Upper lobe of left lung (tissue), 6 donors: ENCODE measurements around the gene UGCG. TPM values are rescaled to one million over a fixed set of nuclear protein-coding genes. Genes with fewer than 3 reads are reported as not detected.

Experiments
- ATAC-seq, 2 donors: fragments of 200-7000 bp; cut with Tn5 transposase; one replicate each; pipeline ENCODE4 v1.9.1; 2022; ENCODE audit warnings: mild to moderate bottlenecking in 2 of 2, moderate library complexity in 2 of 2; ENCODE audit not compliant: low FRiP score in 2 of 2
- DNase-seq, 2 donors: peaks; one replicate each; pipeline ENCODE4 v3.0.0-alpha.2; 2019 to 2020
- H3K27ac ChIP-seq, 4 donors: fragments of 200-600 bp; sonication (generic); one replicate each; pipeline ENCODE4 v1.5.1; 2016 to 2019
- H3K27me3 ChIP-seq, 4 donors: fragments of 200-600 bp; sonication (generic); one replicate each; pipeline ENCODE4 v1.5.1; 2017 to 2019
- H3K36me3 ChIP-seq, 4 donors: fragments of 200-600 bp; sonication (generic); one replicate each; pipeline ENCODE4 v1.5.1; 2016 to 2019
- H3K4me1 ChIP-seq, 4 donors: fragments of 200-600 bp; sonication (generic); one replicate each; pipeline ENCODE4 v1.5.1; 2018 to 2019
- H3K4me3 ChIP-seq, 4 donors: fragments of 200-600 bp; sonication (generic); one replicate each; pipeline ENCODE4 v1.5.1; 2017 to 2019; ENCODE audit warnings: mild to moderate bottlenecking in 2 of 4, moderate library complexity in 1 of 4
- H3K9me3 ChIP-seq, 4 donors: fragments of 200-600 bp; sonication (generic); one replicate each; pipeline ENCODE4 v1.5.1; 2018 to 2019
- EP300 ChIP-seq, 4 donors: sonication (generic); formaldehyde crosslinking; IDR thresholded peaks; one replicate each; pipeline ENCODE4 v1.5.1; 2017; ENCODE audit warnings: antibody characterized with exemption in 4 of 4, control low read depth in 2 of 4
- POLR2A ChIP-seq, 4 donors: fragments of 450-650 bp; IDR thresholded peaks; one replicate each; pipeline ENCODE4 v1.5.1; 2016 to 2017; ENCODE audit warnings: antibody characterized with exemption in 4 of 4, mild to moderate bottlenecking in 2 of 4
- POLR2AphosphoS5 ChIP-seq, 2 donors: sonication (generic); formaldehyde crosslinking; IDR thresholded peaks; one replicate each; pipeline ENCODE4 v1.5.1; 2017; ENCODE audit warnings: antibody characterized with exemption in 2 of 2
- WGBS, 2 donors: methylation state at CpG; one replicate each; pipeline ENCODE4 v1.1.5; 2017 to 2018; 5-methylcytosine and 5-hydroxymethylcytosine counted together
- small RNA-seq, 4 donors: library from RNA; depleted of rRNA; stranded (forward); fragments of <200 nt; gene quantifications; one replicate each; pipeline ENCODE3, GENCODE V24; 2016
- total RNA-seq, 6 donors: library from RNA; depleted of rRNA in 4 of 6; stranded (reverse); fragments of >200 nt in 4 of 6; gene quantifications; one replicate each; pipeline versions ENCODE4 v1.1.0 to v1.2.1, GENCODE V29; 2016 to 2021
- TF ChIP-seq, protein P1 (sequence below), 6 experiments: fragments of 450-650 bp in 4 of 6; fragments of 200-600 bp in 2 of 6; sonication (generic) in 2 of 6; IDR thresholded peaks; one replicate each; pipeline ENCODE4 v1.5.1; 2016 to 2019; ENCODE audit warnings: antibody characterized with exemption in 6 of 6
- donor health status: DM: no; HTN: no; CAD: no; lungs with moderate emphysema.
- donor health status: DM: no; HTN: yes; CAD: no; lungs with severe emphysema.

Gene UGCG
- total RNA-seq, 6 donors from 2014 or later, result 21.4 to 79.7 (median 35.7) TPM

- H3K27ac ChIP-seq, result no peak overlapping the region
- no peaks in the 10 kb centered on the region for H3K9me3 ChIP-seq
- DNase-seq (no peak), ATAC-seq (no peak)
- no peaks in the 10 kb centered on the region for H3K36me3 ChIP-seq
- peaks cover 0 to 4% (median 0%) of the 10 kb centered on the region in 4 donors for H3K4me1 ChIP-seq
- no peaks in the 10 kb centered on the region for H3K27me3 ChIP-seq
- no peak for TF ChIP-seq POLR2AphosphoS5 (IDR thresholded peaks at IDR 0.05)
- TF ChIP-seq POLR2A (IDR thresholded peaks at IDR 0.05), result no peak
- TF ChIP-seq EP300 (IDR thresholded peaks at IDR 0.05), result no peak
- TF ChIP-seq, protein P1, sequence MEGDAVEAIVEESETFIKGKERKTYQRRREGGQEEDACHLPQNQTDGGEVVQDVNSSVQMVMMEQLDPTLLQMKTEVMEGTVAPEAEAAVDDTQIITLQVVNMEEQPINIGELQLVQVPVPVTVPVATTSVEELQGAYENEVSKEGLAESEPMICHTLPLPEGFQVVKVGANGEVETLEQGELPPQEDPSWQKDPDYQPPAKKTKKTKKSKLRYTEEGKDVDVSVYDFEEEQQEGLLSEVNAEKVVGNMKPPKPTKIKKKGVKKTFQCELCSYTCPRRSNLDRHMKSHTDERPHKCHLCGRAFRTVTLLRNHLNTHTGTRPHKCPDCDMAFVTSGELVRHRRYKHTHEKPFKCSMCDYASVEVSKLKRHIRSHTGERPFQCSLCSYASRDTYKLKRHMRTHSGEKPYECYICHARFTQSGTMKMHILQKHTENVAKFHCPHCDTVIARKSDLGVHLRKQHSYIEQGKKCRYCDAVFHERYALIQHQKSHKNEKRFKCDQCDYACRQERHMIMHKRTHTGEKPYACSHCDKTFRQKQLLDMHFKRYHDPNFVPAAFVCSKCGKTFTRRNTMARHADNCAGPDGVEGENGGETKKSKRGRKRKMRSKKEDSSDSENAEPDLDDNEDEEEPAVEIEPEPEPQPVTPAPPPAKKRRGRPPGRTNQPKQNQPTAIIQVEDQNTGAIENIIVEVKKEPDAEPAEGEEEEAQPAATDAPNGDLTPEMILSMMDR (IDR thresholded peaks at IDR 0.05), result no peak
- H3K4me3 ChIP-seq, result no peak overlapping the region
- 67 to 87% methylated on average over 4 of the region's 4 CpGs for WGBS, 2 donors
Measured at GRCh38 chr9:111978616-111979015, 82.0 kb downstream of the UGCG start.

DNA sequence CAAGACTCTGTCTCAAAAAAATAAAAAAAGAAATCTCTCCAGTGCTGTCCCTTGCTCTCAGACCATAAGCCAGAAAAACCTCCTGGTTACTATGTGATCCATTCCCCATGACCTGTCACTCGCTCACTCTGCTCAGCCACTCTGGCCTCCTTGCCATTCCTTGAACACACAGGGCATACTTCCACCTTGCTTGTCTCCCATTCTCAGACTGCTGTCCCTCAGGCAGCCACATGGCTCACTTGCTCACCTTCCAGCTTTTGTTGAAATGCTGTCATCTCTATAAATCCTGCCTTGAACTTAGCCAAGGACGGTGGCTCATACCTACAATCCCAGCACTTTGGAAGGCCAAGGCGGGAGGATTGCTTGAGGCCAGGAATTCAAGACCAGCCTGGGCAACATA, 82.9 kb downstream of the UGCG start:
- no peaks in the 10 kb centered on the region for H3K36me3 ChIP-seq
- 92 to 95% methylated on average over 3 of the region's 3 CpGs for WGBS, 2 donors
- H3K27ac ChIP-seq, result no peak overlapping the region
- TF ChIP-seq EP300 (IDR thresholded peaks at IDR 0.05) (no peak), POLR2A (IDR thresholded peaks at IDR 0.05) (no peak), POLR2AphosphoS5 (IDR thresholded peaks at IDR 0.05) (no peak)
- TF ChIP-seq, protein P1 (IDR thresholded peaks at IDR 0.05), result no peak
- DNase-seq, result no peak
- H3K9me3 ChIP-seq, result no peaks in the 10 kb centered on the region
- no peaks in the 10 kb centered on the region for H3K27me3 ChIP-seq
- no peak overlapping the region for H3K4me3 ChIP-seq
- H3K4me1 ChIP-seq, result no peaks in the 10 kb centered on the region
- ATAC-seq, result no peak

DNA sequence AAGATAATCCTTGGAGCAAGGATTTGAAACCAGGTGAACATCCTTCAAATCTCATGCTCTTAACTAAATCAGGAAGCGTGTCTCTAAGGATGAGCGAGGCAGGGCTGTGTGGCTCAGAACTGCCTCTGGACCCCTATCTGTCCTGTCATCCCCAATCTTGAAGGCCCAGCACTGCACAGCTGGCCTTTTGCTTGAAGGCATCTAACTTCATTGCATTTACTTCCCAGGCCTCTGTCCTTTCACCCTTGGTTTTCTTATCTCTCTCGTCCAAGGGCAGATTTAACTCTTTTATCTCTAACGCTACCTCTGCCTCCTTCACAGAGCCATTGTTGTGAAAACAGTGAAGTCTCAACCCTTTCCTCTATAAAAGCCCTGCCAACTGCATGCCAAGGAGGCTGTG, 83.8 kb downstream of the UGCG start:
- no peaks in the 10 kb centered on the region for H3K27me3 ChIP-seq

DNA sequence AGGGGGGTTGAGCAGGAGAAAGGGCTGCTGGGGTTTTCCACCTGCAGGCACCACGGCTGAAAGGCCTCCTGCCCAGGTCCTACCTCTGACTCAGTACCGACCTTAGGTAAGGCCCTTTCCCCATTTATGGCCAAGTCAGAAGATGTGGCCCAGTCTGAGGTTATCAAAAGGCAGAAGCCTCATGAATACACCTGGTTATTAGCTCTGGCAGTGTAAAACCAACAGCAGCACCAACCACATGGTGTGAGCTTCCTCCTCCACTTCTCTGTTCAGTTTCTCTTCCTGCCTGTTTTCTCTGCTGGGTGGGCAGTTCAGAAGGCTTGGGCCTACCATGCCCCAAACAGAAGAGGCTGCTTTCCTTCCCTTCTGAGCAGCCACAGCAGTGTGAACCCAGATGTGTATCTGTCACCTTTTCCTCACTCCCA, 86.9 kb downstream of the UGCG start:
- WGBS, 2 donors, result 70 to 81% methylated on average over 2 of the region's 2 CpGs

More for the DNA sequence above, 83.8 kb downstream of the UGCG start:
- no peak for ATAC-seq
- no peak for TF ChIP-seq POLR2AphosphoS5 (IDR thresholded peaks at IDR 0.05)
- no peak overlapping the region for H3K4me3 ChIP-seq
- no peak overlapping the region for H3K27ac ChIP-seq
- DNase-seq, result no peak
- no peaks in the 10 kb centered on the region for H3K4me1 ChIP-seq
- no peaks in the 10 kb centered on the region for H3K9me3 ChIP-seq
- 79 to 91% methylated on average over 4 of the region's 4 CpGs for WGBS, 2 donors
- H3K36me3 ChIP-seq, result no peaks in the 10 kb centered on the region

DNA sequence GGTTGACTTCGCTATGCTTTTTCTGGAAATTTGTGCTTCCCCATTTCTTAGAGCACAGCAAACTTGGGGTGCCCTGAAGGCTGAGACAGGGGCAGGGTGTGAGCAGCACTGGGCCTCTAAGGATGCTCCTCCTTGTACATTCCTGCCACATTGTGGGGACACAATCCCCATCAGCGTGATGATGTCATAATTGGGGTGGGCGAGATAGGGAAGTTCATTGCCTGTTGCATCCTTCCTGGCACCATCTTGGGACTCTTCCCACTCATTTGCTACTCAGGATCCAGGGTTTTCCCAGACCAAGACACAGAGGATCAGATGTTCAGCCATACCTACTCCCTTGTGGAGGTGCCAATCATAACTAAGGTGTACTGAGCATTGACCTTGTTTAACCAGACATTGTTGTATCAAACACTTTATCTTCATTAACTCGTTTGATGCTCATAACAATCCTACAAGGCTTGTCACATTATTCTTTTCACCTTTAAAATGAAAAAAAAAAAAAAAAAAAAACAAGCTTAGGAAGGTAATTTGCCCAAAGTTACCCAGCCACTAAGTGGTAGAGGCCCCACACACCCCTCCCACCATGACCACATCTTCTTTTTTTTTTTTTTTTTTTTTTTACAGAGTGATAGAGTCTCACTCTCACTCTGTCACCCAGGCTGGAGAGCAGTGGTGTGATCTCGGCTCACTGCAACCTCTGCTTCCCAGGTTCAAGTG, 87.6 kb downstream of the UGCG start:
- TF ChIP-seq POLR2A (IDR thresholded peaks at IDR 0.05) (no peak), POLR2AphosphoS5 (IDR thresholded peaks at IDR 0.05) (no peak), EP300 (IDR thresholded peaks at IDR 0.05) (no peak)
- TF ChIP-seq, protein P1 (IDR thresholded peaks at IDR 0.05), result no peak
- H3K36me3 ChIP-seq, result no peaks in the 10 kb centered on the region
- 84 to 87% methylated on average over 5 of the region's 5 CpGs for WGBS, 2 donors
- H3K27me3 ChIP-seq, result no peaks in the 10 kb centered on the region
- DNase-seq (no peak), ATAC-seq (no peak)
- no peak overlapping the region for H3K27ac ChIP-seq
- no peaks in the 10 kb centered on the region for H3K9me3 ChIP-seq
- H3K4me1 ChIP-seq, result peaks cover 0 to 5% (median 0%) of the 10 kb centered on the region in 4 donors
- no peak overlapping the region for H3K4me3 ChIP-seq

More for the DNA sequence above, 86.9 kb downstream of the UGCG start:
- Histone ChIP-seq H3K4me1 (peaks cover 0 to 5% (median 0%) of the 10 kb centered on the region in 4 donors), H3K9me3 (no peaks in the 10 kb centered on the region), H3K36me3 (no peaks in the 10 kb centered on the region), H3K4me3 (no peak overlapping the region), H3K27me3 (no peaks in the 10 kb centered on the region), H3K27ac (no peak overlapping the region)
- DNase-seq, result no peak
- no peak for ATAC-seq
- TF ChIP-seq EP300 (IDR thresholded peaks at IDR 0.05), result no peak
- TF ChIP-seq POLR2A (IDR thresholded peaks at IDR 0.05), result no peak
- TF ChIP-seq, protein P1 (IDR thresholded peaks at IDR 0.05), result no peak
- TF ChIP-seq POLR2AphosphoS5 (IDR thresholded peaks at IDR 0.05), result no peak

Small RNA genes within 50 kb of the gene (small RNA-seq; reads per million reads assigned to genes)
- 0 to 0.43 (median 0.03) reads per million in 4 donors for gene MIR4668

Other genes starting within 250 kb of the UGCG start
- 10 to 100 TPM; 18.8 to 62.2 (median 39.6) TPM for gene GNG10, start 235.2 kb upstream of the UGCG start, total RNA-seq
- 1 to 10 TPM in 1 of 6 donors, under 1 TPM in 2, not detected in 3; 0.15 to 3.1 (median 0.79) TPM for gene SHOC1, start 101.9 kb upstream of the UGCG start, total RNA-seq